Measurements from ENCODE around the gene FRZB. TPM values are rescaled to one million over a fixed set of nuclear protein-coding genes. Genes with fewer than 3 reads are reported as not detected.
A peak's percentile ranks its signal among the peaks of the same experiment; 100 is the strongest.

FRZB gene
- total RNA-seq, 1 donor = not detected

- DNase-seq (ENCODE audit: low read depth in 2 of 3, low spot score in 2 of 3) = no peak
These were observed 59.1 kb downstream of the FRZB start for GRCh38 chr2:182807319-182807718.

- DNase-seq (ENCODE audit: low read depth in 2 of 3, low spot score in 2 of 3) = no peak
These were observed 62.3 kb downstream of the FRZB start for GRCh38 chr2:182804128-182804527.

GRCh38 chr2:182798736-182799135 lies 67.7 kb downstream of the FRZB start:
- no peak for DNase-seq (ENCODE audit: low read depth in 2 of 3, low spot score in 2 of 3)

- DNase-seq (ENCODE audit: low read depth in 2 of 3, low spot score in 2 of 3) = peak in 1 of 3 donors; percentile 22
These were observed 74.0 kb downstream of the FRZB start for GRCh38 chr2:182792441-182792840.

GRCh38 chr2:182784777-182785176 lies 81.7 kb downstream of the FRZB start:
- peak in 1 of 3 donors; percentile 41 for DNase-seq (ENCODE audit: low read depth in 2 of 3, low spot score in 2 of 3)

- DNase-seq (ENCODE audit: low read depth in 2 of 3, low spot score in 2 of 3) = no peak
These were observed 82.3 kb downstream of the FRZB start for GRCh38 chr2:182784058-182784706.

Small RNA genes lying within 50 kb of the gene (small RNA-seq; reads per million reads assigned to genes)
- gene RF00019 (not detected), gene RNU6-1122P (not detected)

Other genes with a start within 250 kb of the FRZB start
- 23.2 TPM for gene DNAJC10, start 150.4 kb downstream of the FRZB start, total RNA-seq
- gene NCKAP1, start 171.8 kb upstream of the FRZB start, total RNA-seq = 1.6 TPM
- gene DUSP19, start 212.1 kb upstream of the FRZB start, total RNA-seq = 3.2 TPM

Measured in hematopoietic multipotent progenitor cell (in vitro differentiated cells).